Stimulated activated CD4-positive, alpha-beta T cell treated with anti-CD3 and anti-CD28 coated beads, Interleukin-1b, Interleukin-23, amount 100 ng/mL, for 48 hours (primary cell): Measurements from ENCODE around the gene SLC16A10.
"Not testable (repeated sequence)": the region's sequence is repeated elsewhere in the genome, so short reads cannot be mapped to it uniquely, and the experiment has no call there.

Source experiments
- DNase-seq: peaks from one replicate; pipeline ENCODE4 v3.0.0-alpha.2; 2020

Gene SLC16A10

GRCh38 chr6:111087871-111088667, 766 bp downstream of the SLC16A10 start:
- peak; percentile 70 for DNase-seq

DNA sequence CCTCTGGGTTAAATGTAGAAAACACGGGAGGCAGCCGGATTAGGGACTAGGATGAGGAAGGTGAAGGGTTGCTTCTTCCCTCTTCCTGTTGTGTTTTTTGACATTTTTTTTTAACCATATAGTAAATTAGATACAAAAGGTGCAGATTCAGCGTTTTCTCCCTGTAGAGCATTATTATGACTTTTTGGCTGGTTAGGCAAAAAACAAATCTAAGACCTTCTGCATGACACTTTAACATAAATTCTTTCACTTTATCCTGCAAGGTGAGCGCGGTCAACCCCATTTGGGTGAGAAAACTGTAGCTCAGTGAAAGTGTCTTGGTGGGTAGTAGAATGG, 1.3 kb downstream of the SLC16A10 start:
- no peak for DNase-seq

- DNase-seq = no peak
These were observed 3.5 kb downstream of the SLC16A10 start for GRCh38 chr6:111090766-111091165.

DNA sequence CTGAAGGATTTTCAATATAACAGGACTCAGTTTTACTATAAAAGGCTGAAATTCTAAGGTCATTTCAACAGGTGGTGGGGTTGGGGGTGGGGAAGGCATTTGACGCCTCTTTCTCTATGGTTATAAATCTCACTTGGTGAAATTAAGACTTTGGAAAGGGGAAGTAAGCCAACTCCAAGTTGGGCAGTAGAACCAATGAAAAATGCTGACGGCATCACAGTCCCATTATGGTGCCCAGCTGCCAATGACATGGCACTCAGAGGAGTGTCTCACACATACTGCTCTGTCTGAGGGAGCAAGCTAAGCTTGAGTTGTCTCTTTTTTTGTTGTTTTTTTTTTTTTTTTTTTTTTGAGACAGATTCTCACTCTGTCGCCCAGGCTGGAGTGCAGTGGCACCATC, 4.7 kb downstream of the SLC16A10 start:
- DNase-seq = no peak

GRCh38 chr6:111095488-111095887, 8.2 kb downstream of the SLC16A10 start:
- DNase-seq = not testable (repeated sequence)

GRCh38 chr6:111096246-111096645, 8.9 kb downstream of the SLC16A10 start:
- peak; percentile 32 for DNase-seq

- no peak for DNase-seq
These were observed 11.3 kb downstream of the SLC16A10 start for GRCh38 chr6:111098597-111098996.

DNA sequence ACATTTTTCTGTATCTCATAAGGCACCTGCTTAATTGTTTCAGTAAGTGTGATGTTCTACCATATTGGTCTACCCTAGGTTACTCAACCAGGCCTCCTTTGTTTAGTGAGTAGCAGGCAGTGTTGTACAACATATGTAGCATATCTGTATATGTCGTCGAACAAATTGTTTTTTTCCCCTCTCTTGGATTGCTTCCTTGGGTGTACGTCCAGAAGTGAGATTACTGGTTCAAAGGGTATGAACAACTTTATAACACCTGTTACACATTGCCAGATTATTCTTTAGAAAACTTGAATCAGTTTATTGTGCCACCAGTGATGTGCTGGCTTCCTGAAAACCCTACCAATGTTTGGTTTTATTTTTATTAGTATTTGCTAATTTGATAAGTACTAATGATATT, 14.7 kb downstream of the SLC16A10 start:
- DNase-seq = no peak

DNA sequence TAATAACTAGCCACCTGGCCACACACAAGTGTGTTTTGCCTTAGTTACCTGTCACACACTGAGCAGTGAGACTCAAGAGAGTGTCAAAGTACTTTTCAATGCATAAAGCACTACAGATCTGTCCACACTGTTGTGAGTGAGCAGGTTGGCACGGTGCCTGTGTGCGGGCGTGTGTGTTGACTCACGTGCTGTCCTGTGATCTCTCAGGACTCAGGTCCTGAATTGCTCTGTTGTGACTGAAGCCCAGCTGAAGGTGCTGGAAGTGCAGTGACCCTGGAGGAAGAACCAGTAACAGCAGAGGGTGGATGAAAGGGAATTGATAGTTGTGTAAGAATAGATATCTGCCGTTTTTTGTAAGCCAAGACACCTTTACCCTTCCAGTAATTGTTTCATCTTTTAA, 18.3 kb downstream of the SLC16A10 start:
- DNase-seq = peak; percentile 45

GRCh38 chr6:111107589-111107988, 20.3 kb downstream of the SLC16A10 start:
- DNase-seq = no peak

GRCh38 chr6:111110036-111110435, 22.7 kb downstream of the SLC16A10 start:
- no peak for DNase-seq

DNA sequence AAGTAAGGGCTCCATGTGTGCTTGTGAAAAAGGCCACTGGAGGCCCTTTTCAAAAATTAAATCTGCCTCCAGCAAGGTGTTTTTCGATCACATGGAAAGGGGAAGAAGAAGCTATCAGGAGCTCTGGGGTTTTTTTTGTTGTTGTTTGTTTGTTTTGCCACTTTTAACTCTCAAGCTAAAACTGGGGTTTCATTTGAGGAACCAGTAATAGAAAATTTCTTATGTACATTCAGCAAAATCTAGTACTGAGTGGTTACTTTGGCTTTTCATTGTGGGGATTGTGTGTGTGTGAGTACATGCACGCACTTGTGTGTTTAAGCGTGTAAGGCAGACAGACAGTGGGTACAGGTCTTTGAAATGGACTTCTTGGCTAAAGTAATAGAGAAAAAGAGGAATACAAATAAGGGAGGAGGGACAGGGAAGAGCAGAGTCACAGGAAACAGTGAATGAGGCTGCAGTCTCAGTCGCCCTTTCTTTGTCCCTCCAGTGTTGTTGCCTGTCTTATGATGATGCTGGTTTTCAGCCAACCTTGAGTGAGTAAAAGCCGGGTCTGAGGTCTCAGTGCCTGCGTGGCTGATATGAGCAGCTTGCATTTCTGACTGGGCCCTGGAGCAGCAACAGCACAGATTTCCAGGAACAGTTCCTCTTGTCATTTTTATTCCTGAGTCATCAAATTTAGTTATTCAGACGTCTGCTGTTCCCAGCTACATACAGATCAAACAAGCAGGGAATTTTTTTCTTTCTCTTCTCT, 26.2 kb downstream of the SLC16A10 start:
- DNase-seq = peak; percentile 71

GRCh38 chr6:111114087-111114443, 26.8 kb downstream of the SLC16A10 start:
- no peak for DNase-seq

- no peak for DNase-seq
These were observed 27.2 kb downstream of the SLC16A10 start for GRCh38 chr6:111114482-111114881.

- no peak for DNase-seq
These were observed 31.5 kb downstream of the SLC16A10 start for GRCh38 chr6:111118826-111119225.

DNA sequence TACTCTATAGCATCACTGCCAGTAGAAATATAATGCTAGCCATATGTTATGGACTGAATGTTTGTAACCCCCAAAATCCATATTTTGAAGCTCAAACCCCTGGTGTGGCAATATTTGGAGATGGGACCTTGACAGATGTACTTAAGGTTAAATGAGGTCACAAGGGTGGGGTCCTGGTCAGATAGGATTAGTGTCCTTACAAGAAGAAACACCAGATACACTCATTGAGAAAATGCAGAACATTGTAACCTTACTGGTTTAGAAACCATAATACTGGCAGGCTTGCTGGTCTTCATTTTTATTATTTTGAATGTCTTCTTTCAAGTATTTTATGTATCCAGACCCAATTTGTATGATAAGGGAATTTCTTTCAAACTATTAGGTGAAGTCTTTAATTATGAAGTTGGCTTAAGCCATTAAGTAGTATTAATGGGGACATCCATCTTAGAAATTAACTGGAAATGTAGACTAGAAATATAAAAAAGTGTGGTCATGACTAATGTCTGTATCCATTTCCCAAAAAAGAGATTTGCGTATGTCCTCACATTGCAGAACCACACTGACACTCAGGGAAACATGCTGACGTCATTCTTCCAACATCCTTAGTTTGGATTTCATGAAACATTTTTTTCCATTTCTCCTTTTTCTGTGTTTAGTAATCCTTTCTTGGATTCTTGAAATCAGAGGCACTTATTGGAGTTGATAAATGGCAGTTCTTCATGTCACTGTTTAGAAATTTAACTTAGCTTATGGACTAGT, 32.4 kb downstream of the SLC16A10 start:
- no peak for DNase-seq

DNA sequence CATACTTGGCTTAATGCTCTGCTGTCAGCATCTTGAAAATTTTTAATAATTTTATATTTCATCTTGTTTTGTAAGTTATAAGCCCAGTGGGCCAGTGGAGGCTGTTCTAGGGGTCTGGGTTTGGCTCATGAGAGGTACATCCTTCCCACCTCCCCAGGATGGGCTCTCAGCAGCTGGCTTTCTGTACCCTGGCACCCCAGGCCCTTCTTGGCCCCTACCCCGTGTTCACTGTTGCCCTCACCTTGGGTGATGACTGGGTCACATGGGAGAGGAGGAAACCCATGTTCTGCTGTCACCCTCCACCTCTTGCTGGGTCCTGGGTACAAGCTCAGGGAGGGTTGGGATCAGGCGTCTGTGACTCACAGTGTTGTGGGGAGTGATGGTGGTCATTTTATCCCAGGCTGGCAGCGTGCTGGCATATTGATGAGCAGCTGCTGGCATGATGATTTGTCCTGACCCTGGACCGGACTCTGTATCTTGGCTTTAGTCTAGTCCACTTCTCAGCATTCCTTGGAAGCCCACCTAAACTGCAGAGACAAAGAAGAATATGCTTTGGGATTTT, 34.6 kb downstream of the SLC16A10 start:
- no peak for DNase-seq

DNA sequence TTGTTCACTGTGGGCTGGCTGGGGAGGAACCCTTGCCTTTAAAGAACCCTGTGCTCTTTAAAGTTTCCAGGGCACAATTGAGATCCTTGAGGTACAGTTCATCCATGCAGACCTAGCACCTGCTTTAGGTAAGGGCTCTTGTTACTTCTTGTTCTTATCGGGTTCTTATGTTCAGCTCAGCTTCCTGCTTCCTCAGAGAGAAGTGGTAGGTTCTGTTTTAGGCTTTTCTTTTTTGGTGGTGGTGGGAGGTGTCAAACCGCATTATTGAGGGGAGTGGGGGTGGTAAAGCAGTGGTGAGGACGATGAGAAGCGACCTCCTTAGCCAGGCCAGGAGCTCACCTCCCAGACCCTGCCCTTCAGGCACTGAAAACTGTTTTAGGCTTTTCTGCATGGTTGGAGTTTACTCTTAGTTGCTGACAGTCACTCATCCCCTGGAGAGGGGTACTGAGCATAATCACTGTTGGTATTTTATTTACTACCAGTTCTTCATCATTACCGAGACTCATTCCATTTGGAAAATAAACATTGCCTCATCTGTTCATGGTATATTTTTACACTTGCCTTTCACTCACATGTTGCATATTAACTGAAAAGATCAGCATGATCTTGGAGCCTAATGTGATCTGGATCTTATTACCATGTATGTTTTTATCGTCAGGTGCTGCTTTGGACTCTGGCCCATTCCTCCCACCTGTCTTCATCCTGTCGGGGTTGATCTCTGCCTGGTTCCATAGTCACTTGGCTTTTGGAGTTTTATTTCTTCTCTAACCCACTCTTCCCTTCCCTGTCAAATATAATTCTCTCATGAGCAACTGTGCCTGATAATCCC, 35.4 kb downstream of the SLC16A10 start:
- DNase-seq = no peak

- DNase-seq = no peak
These were observed 37.1 kb downstream of the SLC16A10 start for GRCh38 chr6:111124406-111124805.

- no peak for DNase-seq
These were observed 41.7 kb downstream of the SLC16A10 start for GRCh38 chr6:111129013-111129412.

GRCh38 chr6:111131018-111131417, 43.7 kb downstream of the SLC16A10 start:
- not testable (repeated sequence) for DNase-seq

DNA sequence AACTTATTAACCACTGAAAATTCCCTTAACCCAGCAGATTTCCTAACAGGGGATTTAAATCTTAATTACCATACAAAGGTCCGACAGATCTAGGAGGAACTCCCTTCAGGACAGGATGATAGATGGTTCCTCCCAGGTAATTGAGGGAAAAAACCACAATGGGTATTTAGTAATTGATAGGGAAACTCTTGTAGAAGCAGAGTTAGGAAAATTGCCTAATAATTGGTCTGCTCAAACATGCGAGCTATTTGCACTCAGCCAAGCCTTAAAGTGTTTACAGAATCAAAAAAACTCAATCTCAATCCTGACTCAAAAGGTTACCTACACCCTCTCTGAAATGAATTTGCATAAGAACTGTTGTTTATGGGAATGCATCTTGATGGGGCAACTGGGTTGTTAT, 45.4 kb downstream of the SLC16A10 start:
- DNase-seq = not testable (repeated sequence)
